Mucosa of descending colon (tissue), 3 donors: Measurements from ENCODE around the gene PKIB. TPM values are rescaled to one million over a fixed set of nuclear protein-coding genes. Genes with fewer than 3 reads are reported as not detected.

ENCODE experiments used
- ATAC-seq: fragments of 200-7000 bp; cut with Tn5 transposase; one replicate; pipeline ENCODE4 v1.9.1; 2020; ENCODE audit warnings: mild to moderate bottlenecking, moderate library complexity
- DNase-seq, 3 donors: peaks; one replicate each; pipeline ENCODE4 v3.0.0-alpha.2; 2020
- H3K36me3 ChIP-seq: fragments of 200-600 bp; one replicate; pipeline ENCODE4 v1.8.0; 2021; ENCODE audit warnings: low read depth, mild to moderate bottlenecking
- H3K4me1 ChIP-seq: fragments of 200-600 bp; one replicate; pipeline ENCODE4 v1.8.0; 2021; ENCODE audit warnings: low read depth, mild to moderate bottlenecking
- H3K4me3 ChIP-seq: fragments of 200-600 bp; one replicate; pipeline ENCODE4 v1.8.0; 2021; ENCODE audit warnings: mild to moderate bottlenecking
- H3K9me3 ChIP-seq: fragments of 200-600 bp; one replicate; pipeline ENCODE4 v1.8.0; 2021; ENCODE audit warnings: mild to moderate bottlenecking
- CTCF ChIP-seq: fragments of 200-600 bp; IDR thresholded peaks from one replicate; pipeline ENCODE4 v1.8.0; 2022; ENCODE audit warnings: antibody characterized with exemption, mild to moderate bottlenecking
- intact Hi-C, 2 donors: fragments of 100-400 bp; cut with DNase I in 1 of 2; cut with micrococcal nuclease in 1 of 2; formaldehyde crosslinking; loops; one replicate each; pipeline versions ENCODE4 v1.11.0 to v1.11.1; 2022; cut with DNase I, micrococcal nuclease
- total RNA-seq, 3 donors: library from RNA; stranded (reverse); fragmentation: NEBNext Ultra II Directional in 2 of 3; extraction: Animal tissue kit (Norgen Biotek cat#: 25700) in 2 of 3; gene quantifications; one replicate each; pipeline versions ENCODE4 v1.2.1 to v1.2.4, GENCODE V29; 2021 to 2023
- donor health status: DM: no; HTN: no; CAD: no; lungs with moderate emphysema.
- donor health status: DM: no; HTN: no; CAD: no.
- donor health status: DM: no; HTN: yes; CAD: no.

Gene PKIB
- total RNA-seq, 3 donors from 2014 or later = 75.1 to 214 (median 122) TPM

- no peak overlapping the region for H3K4me3 ChIP-seq
- intact Hi-C loops = no loop called here
- H3K36me3 ChIP-seq = no peaks in the 10 kb centered on the region
- peaks cover 5% of the 10 kb centered on the region for H3K4me1 ChIP-seq
- no peaks in the 10 kb centered on the region for H3K9me3 ChIP-seq
- ATAC-seq = no peak
- DNase-seq = no peak
- no peak for TF ChIP-seq CTCF
Measured at GRCh38 chr6:122649701-122650100, 39.5 kb downstream of the PKIB start.

DNA sequence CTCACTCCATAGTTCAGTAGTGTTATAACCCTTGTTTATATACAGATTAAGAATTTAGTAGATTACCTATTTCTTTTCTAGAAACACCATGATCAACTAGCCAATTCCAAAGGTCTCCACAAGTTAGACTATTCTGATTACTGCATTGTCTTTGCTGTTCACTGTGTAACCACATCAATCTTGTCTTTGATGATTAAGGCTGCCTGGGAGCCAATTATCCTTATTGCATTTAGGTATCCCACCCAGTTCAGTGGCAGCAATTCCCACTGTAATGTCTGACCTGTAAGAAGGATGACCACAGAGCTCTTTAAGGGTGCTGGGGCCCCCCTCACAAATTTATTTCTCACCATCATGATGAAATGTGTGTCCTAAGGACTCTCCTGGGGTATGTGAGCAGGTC is 40.2 kb downstream of the PKIB start:
- H3K4me1 ChIP-seq = peaks cover 5% of the 10 kb centered on the region
- no peak overlapping the region for H3K4me3 ChIP-seq
- intact Hi-C loops = no loop called here
- H3K36me3 ChIP-seq = no peaks in the 10 kb centered on the region
- no peaks in the 10 kb centered on the region for H3K9me3 ChIP-seq
- DNase-seq (no peak), ATAC-seq (no peak)
- TF ChIP-seq CTCF = no peak

DNA sequence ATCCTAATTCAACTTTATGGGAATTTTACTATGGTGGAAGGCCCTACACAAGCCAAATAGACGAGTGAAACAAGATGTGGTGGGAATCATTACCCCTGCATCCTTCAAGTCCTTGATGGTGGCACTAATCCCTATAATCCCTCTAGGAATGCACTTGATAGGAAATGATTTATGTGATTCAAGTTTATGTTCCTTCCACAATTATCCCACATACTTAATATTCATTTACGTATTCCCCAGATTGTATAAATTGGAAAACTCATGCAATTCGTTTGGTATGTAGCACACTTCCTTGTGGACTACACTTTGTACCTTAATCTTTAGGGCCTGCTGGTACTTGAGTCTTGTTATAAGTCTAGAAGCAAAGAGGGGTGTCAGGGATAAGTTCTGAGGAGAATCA is 40.8 kb downstream of the PKIB start:
- TF ChIP-seq CTCF = no peak
- no peak for DNase-seq
- Histone ChIP-seq H3K4me3 (no peak overlapping the region), H3K4me1 (peaks cover 5% of the 10 kb centered on the region), H3K36me3 (no peaks in the 10 kb centered on the region), H3K9me3 (no peaks in the 10 kb centered on the region)
- ATAC-seq = no peak
- intact Hi-C loops = no loop called here

GRCh38 chr6:122651604-122652003 is 41.4 kb downstream of the PKIB start:
- DNase-seq (no peak), ATAC-seq (no peak)
- Histone ChIP-seq H3K4me1 (peaks cover 5% of the 10 kb centered on the region), H3K9me3 (no peaks in the 10 kb centered on the region), H3K4me3 (no peak overlapping the region), H3K36me3 (no peaks in the 10 kb centered on the region)
- TF ChIP-seq CTCF = no peak
- intact Hi-C loops = no loop called here

DNA sequence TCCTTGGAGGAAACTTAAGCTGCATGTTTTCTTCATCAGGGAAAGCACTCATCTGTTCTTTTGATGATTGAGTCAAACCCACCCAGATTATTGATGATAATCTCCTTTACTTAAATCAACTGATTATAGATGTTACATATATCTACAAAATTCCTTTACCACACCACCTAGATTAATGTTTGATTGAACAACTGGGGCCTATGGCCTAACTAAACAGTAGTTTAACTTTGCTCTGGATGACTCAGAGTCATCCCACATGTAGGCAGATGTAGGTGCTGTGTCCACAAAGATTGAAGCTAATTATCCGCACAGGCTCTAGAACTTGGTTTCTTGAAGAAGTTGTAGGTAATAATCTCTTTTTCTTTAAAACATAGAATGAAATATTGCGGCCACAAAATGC is 42.2 kb downstream of the PKIB start:
- no peak for TF ChIP-seq CTCF
- Histone ChIP-seq H3K4me1 (peaks cover 5% of the 10 kb centered on the region), H3K9me3 (no peaks in the 10 kb centered on the region), H3K4me3 (no peak overlapping the region), H3K36me3 (no peaks in the 10 kb centered on the region)
- intact Hi-C loops = no loop called here
- peak in 1 of 3 donors; percentile 26 for DNase-seq
- peak; percentile 91 for ATAC-seq

- intact Hi-C loops = no loop called here
- H3K4me1 ChIP-seq = peaks cover 5% of the 10 kb centered on the region
- DNase-seq = no peak
- no peak overlapping the region for H3K4me3 ChIP-seq
- no peaks in the 10 kb centered on the region for H3K36me3 ChIP-seq
- peak; percentile 87 for ATAC-seq
- TF ChIP-seq CTCF = no peak
- no peaks in the 10 kb centered on the region for H3K9me3 ChIP-seq
Measured at GRCh38 chr6:122653094-122653493, 42.9 kb downstream of the PKIB start.
